Stimulated activated CD4-positive, alpha-beta T cell treated with anti-CD3 and anti-CD28 coated beads, Interleukin-2, amount 100 ng/mL, for 4 hours (primary cell): Measurements from ENCODE around the gene PACS1.
A peak's percentile ranks its signal among the peaks of the same experiment; 100 is the strongest.

ENCODE experiments used
- DNase-seq: peaks from one replicate; pipeline ENCODE4 v3.0.0-alpha.2; 2020; ENCODE audit warnings: low read depth

PACS1 gene

GRCh38 chr11:66050581-66051231 lies 19.4 kb upstream of the PACS1 start:
- DNase-seq, result no peak

- no peak for DNase-seq
These were observed 18.7 kb upstream of the PACS1 start for GRCh38 chr11:66051371-66051765.

GRCh38 chr11:66051766-66052663 lies 18.1 kb upstream of the PACS1 start, which contains the start of gene SF3B2:
TSS of gene SF3B2 (plus strand) at chr11:66052364. CDS start at chr11:66052385, 21 bp downstream.
- DNase-seq, result peak; percentile 94

- no peak for DNase-seq
These were observed 17.4 kb upstream of the PACS1 start for GRCh38 chr11:66052664-66052982.

- DNase-seq, result no peak
These were observed 15.1 kb upstream of the PACS1 start for GRCh38 chr11:66055021-66055420.

- DNase-seq, result no peak
These were observed 13.6 kb upstream of the PACS1 start for GRCh38 chr11:66056501-66056900.

- DNase-seq, result no peak
These were observed 9.9 kb upstream of the PACS1 start for GRCh38 chr11:66059966-66060680.

- no peak for DNase-seq
These were observed 8.8 kb upstream of the PACS1 start for GRCh38 chr11:66061268-66061667.

- DNase-seq, result no peak
These were observed 7.7 kb upstream of the PACS1 start for GRCh38 chr11:66062408-66062807.

- no peak for DNase-seq
These were observed 6.2 kb upstream of the PACS1 start for GRCh38 chr11:66063900-66064299.

- DNase-seq, result no peak
These were observed 5.5 kb upstream of the PACS1 start for GRCh38 chr11:66064571-66064970.

GRCh38 chr11:66066751-66067150 lies 3.3 kb upstream of the PACS1 start:
- DNase-seq, result no peak

GRCh38 chr11:66067640-66068039 lies 2.4 kb upstream of the PACS1 start:
- DNase-seq, result no peak

GRCh38 chr11:66068154-66068821 lies 1.8 kb upstream of the PACS1 start:
- DNase-seq, result peak; percentile 71

- no peak for DNase-seq
These were observed 953 bp upstream of the PACS1 start for GRCh38 chr11:66068923-66069714.

GRCh38 chr11:66070604-66071380 lies 720 bp downstream of the PACS1 start:
- DNase-seq, result no peak

- no peak for DNase-seq
These were observed 1.3 kb downstream of the PACS1 start for GRCh38 chr11:66071381-66071801.

- DNase-seq, result no peak
These were observed 2.0 kb downstream of the PACS1 start for GRCh38 chr11:66072081-66072480.

- no peak for DNase-seq
These were observed 2.4 kb downstream of the PACS1 start for GRCh38 chr11:66072518-66072917.

- no peak for DNase-seq
These were observed 3.6 kb downstream of the PACS1 start for GRCh38 chr11:66073669-66074068.

- no peak for DNase-seq
These were observed 5.2 kb downstream of the PACS1 start for GRCh38 chr11:66075273-66075672.
